WTC11 (cell line): ENCODE results near the gene RIBC2.

ENCODE experiments used
- CBFB ChIP-seq: sonication (generic); formaldehyde crosslinking; IDR thresholded peaks from 2 replicates; pipeline ENCODE4 v1.8.1; 2022; ENCODE audit warnings: mild to moderate bottlenecking, low read depth, missing genetic modification reagents
- CREM ChIP-seq: sonication (generic); formaldehyde crosslinking; IDR thresholded peaks from 2 replicates; pipeline ENCODE4 v1.8.1; 2022; ENCODE audit warnings: mild to moderate bottlenecking, missing genetic modification reagents, moderate library complexity
- CTCF ChIP-seq: fragments of 200-600 bp; IDR thresholded peaks from 2 replicates; pipeline ENCODE4 v1.8.0; 2022; ENCODE audit warnings: antibody characterized with exemption
- EMX1 ChIP-seq: fragments of 250-450 bp; sonication (Bioruptor Pico); IDR thresholded peaks from 2 replicates; pipeline ENCODE4 v1.8.0; 2021; ENCODE audit warnings: mild to moderate bottlenecking
- ESRRA ChIP-seq: sonication (generic); formaldehyde crosslinking; IDR thresholded peaks from 2 replicates; pipeline ENCODE4 v1.8.1; 2022; ENCODE audit warnings: mild to moderate bottlenecking, missing genetic modification reagents, borderline replicate concordance
- ETV6 ChIP-seq: sonication (generic); formaldehyde crosslinking; IDR thresholded peaks from 2 replicates; pipeline ENCODE4 v1.8.1; 2022; ENCODE audit warnings: mild to moderate bottlenecking, missing genetic modification reagents
- FOXK1 ChIP-seq: sonication (generic); formaldehyde crosslinking; IDR thresholded peaks from 2 replicates; pipeline ENCODE4 v1.8.0; 2022; ENCODE audit warnings: mild to moderate bottlenecking, moderate library complexity, missing genetic modification reagents
- JUN ChIP-seq: sonication (generic); formaldehyde crosslinking; IDR thresholded peaks from 2 replicates; pipeline ENCODE4 v1.8.0; 2023; ENCODE audit warnings: mild to moderate bottlenecking, missing genetic modification reagents
- MAX ChIP-seq: sonication (generic); formaldehyde crosslinking; IDR thresholded peaks from 2 replicates; pipeline ENCODE4 v1.8.0; 2022; ENCODE audit warnings: mild to moderate bottlenecking, missing genetic modification reagents
- NFE2L1 ChIP-seq: sonication (generic); formaldehyde crosslinking; IDR thresholded peaks from 2 replicates; pipeline ENCODE4 v1.8.1; 2023; ENCODE audit warnings: missing genetic modification reagents
- NR2C2 ChIP-seq: sonication (generic); formaldehyde crosslinking; IDR thresholded peaks from 2 replicates; pipeline ENCODE4 v1.8.0; 2022; ENCODE audit warnings: mild to moderate bottlenecking, missing genetic modification reagents
- PREB ChIP-seq: sonication (generic); formaldehyde crosslinking; IDR thresholded peaks from 2 replicates; pipeline ENCODE4 v1.8.1; 2022; ENCODE audit warnings: mild to moderate bottlenecking, missing genetic modification reagents, moderate library complexity, borderline replicate concordance
- RORB ChIP-seq: fragments of 250-450 bp; sonication (Bioruptor Pico); IDR thresholded peaks from 2 replicates; pipeline ENCODE4 v1.9.0; 2021; ENCODE audit warnings: mild to moderate bottlenecking
- ZBTB43 ChIP-seq: sonication (generic); formaldehyde crosslinking; IDR thresholded peaks from 2 replicates; pipeline ENCODE4 v1.8.1; 2023; ENCODE audit warnings: mild to moderate bottlenecking, missing genetic modification reagents

GRCh38 chr22:45475851-45476514, 62.5 kb downstream of the RIBC2 start:
- no peak for TF ChIP-seq ETV6 (CRISPR knock-in tag)
- TF ChIP-seq RORB (CRISPR knock-in tag): no peak
- TF ChIP-seq EMX1 (CRISPR knock-in tag): no peak
- no peak for TF ChIP-seq CTCF
- TF ChIP-seq ZBTB43: no peak
- TF ChIP-seq NFE2L1: no peak
- TF ChIP-seq CBFB (CRISPR knock-in tag): no peak
- no peak for TF ChIP-seq PREB (CRISPR knock-in tag)
- no peak for TF ChIP-seq NR2C2 (CRISPR knock-in tag)
- TF ChIP-seq CREM (CRISPR knock-in tag): no peak
- TF ChIP-seq FOXK1 (CRISPR knock-in tag): no peak
- TF ChIP-seq JUN: no peak
- TF ChIP-seq MAX (CRISPR knock-in tag): no peak
- TF ChIP-seq ESRRA (CRISPR knock-in tag): no peak
